NCI-H1105 treated with DMSO at 0.1 percent for 48 hours (cell line): ENCODE measurements around the gene KCNK17.

Experiments used
- DNase-seq: peaks from one replicate; lab custom pipeline; 2025; lab: John Stamatoyannopoulos, UW

Gene KCNK17

DNA sequence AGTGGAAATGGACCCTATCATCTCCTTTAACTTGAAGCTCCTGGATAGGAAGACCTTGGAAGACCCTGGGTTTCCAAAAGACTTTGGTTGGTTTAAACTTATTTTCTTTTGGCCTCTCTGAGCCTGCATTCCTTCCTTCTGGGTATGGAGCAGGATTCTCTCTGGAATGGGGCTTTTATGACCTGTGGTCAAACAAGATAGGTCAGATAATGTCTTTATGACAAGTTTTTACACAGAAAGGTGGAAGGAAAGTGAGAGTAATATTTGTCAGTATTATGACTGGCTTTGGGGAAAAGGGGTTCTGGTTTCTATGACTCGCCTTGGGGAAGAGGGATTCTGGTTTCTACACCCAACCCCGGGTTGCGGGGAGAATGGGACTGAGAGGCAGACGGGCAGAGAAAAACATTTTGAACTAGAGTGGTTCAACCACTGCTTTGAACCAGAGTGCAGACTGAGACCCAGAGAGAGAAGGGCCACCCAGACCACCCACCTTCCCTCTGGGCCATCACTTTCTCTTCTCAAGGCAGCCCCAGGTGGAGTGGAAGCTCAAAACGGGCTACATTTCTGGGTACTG, 47.4 kb downstream of the KCNK17 start:
- no peak for DNase-seq

DNA sequence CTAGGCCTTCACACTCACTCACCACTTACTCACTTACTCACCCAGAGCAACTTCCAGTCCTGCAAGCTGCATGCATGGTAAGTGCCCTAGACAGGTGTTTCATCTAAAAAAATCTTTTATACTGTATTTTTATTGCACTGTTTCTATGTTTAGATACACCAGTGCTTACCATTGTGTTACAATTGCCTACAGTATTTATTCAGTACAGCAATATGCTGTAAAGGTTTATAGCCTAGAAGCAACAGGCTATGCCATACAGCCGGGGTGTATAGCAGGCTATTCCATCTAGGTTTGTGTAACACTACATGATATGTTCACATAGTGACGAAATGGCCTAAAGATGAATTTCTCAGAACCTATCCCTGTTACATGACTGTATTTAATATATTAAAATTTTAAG, 47.8 kb downstream of the KCNK17 start:
- DNase-seq: peak; percentile 18

DNA sequence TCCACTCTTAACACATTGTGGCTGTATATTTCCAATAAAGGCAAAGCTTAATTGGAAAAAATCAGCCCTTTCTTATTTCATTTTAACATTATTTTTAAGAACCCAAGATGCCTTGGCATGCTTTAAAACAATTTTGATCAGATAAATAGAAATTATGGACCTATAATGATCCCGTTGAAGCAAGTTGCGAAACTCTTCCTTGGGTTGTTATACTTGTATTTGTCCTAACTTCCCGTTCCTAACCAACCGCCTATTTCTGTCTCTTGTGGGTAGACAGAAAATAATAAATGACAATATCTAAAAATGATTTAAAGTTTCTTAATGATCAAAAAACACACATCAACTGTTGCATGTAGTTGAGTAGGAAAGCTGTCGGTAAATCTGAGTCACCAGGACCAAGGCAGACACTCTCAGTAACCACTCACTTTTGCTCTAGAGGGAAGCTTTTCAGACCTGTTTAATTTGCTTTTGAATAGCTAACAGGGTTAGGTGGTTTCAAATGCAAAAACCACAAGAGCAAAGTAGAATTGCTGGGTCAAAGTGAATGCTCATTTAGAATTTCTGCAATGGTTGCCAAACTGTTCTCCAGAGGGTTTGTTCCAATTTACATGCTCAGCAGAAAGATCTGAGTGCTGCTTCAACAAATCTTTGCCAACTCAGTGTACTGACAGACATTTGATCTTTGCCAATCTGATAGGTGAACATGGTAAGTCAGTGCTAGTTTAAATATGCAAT, 50.7 kb downstream of the KCNK17 start:
- no peak for DNase-seq

DNA sequence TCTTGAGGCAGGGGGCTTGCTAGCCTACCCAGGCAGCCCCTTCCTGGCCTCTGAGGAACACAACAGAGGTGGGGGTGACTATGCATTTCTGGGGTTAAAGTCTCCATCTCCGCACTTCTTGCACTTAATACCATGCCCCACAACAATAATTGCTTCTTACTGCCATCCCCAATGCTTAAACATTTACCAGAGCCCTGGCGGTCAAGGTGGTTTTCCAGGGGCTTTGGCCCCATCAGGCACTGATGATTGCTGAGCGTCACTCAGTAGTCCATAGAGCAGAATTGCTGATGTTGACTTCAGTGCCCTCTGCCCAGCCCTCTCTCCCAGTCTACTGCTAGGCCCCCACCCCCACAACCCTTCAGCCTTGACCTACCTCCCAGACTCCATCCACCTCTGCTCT, 52.5 kb downstream of the KCNK17 start:
- DNase-seq: no peak

DNA sequence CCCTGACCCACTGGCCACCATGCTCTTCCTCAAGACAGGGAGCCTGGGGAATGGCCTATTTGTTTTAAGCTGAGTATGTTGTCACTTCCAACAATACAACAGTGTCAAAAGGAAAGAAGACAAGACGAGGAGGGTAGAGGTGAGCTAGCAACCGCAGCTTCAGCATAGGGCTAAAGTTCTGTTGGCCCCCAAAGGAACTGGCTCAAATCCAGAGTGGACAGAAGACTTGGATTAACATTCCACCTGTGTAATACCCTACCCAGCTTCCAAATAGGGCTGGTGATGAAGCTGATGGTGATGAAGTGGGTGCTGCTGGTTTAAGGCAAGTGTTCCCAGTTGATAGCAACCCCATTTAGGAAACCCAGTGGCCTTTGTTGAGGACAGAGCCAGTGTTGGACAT, 53.3 kb downstream of the KCNK17 start:
- no peak for DNase-seq

DNA sequence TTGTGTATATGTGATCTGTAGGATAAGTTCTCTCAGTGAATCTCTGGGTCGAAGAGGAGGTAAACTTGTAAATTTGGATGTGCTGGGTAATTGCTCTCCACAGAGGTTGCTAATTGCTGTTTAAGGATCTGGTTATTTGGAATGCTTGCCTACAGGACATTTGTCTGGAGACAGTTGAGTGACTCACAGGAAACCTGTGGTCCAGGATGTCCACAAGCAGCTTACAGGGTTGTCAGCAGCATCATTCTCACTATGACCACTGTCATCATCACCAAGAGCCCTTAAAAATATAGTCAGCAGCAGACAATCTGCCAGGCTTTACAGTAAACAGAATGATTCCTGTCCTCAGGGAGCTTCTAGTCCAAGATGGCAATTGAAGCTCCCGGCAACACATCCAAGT, 53.8 kb downstream of the KCNK17 start:
- no peak for DNase-seq

DNA sequence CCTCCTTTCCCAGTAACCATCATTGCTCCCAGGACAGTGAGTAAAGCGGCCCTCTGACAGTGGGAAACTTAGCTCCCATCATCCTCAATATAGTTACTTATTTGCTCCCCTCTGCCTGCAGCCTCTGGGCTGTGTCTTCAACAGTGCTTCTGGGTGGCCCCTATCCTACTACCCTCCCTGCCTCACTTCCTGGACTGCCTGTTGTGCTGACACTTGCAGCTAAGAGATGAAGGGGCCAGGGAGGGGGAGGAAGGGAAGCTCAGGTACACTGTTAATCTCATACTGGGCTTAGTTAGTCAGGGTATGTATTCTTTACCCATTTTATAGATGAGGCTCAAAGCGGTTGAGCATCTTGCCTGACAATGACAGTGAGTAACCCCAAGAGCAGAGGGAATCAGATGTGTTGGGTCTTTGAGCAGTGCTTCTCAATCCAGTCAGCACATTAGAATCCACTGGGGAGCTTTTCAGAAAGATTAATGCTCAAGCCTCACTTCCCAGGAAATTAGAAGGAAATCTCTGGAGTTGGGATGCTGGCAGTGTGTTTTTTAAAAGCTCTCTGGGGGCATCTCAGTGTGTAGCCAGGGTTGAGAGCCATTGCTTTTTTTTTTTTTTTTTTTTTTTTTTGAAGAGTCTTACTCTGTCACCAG, 57.8 kb downstream of the KCNK17 start:
- no peak for DNase-seq

DNA sequence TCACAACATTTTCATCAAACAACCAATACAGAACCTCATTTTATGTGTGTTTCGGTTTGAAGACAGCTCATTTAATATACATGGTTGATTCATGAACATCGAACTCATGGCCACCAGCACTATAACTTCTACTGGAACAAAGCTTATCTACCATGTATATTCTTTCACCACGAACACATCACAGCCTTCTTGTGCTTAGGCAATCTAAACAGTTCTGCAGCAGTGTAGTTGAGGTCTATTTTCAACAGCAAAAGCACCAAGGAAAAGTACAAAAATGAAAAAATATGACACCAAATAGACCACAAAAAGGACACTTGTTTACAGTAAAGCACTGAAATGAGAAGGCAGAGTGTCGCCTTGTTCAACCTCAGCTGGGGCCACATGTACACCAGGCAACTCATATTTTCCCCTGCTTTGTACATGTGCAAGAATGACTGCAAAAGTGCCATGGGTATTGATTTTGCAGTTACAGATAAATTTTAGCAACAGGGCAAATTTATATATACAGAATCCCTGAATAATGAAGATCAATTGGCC, 59.2 kb downstream of the KCNK17 start:
- no peak for DNase-seq

DNA sequence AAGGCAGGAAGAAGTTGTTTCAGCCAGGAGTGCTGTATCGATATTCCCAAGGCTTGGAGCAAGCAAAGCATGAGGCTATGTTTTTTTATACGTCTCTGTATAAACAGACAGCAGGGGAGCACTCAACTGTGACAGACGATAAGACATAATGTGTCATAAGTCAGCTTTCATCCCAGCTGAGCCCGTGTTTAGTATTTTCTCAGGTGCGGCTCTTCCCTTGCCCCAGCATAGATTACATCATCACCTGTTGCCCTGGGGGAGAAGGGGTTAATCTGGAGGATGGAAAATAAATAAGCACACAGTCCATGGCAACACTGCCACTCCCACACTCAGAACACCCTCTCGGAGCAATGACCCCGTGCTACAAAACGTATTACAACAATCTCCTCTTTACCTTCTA, 62.8 kb downstream of the KCNK17 start:
- DNase-seq: peak; percentile 29

DNA sequence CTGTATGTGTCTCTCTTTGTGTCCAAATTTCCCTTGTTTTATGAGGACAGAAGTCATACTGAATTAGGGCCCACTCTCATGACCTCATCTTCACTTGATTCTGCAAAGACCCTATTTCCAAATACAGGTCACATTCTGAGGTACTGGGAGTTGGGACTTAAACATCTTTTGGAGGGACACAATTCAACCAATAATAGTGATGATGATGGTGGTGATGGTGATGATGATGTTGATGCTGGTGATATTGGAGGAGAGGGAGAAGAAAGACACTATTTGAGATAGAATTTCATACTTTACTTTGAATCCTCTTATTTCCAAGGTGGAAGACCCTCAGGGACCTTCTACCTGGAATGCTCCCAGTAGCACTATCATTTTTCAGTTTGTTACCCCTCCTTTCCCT, 63.7 kb downstream of the KCNK17 start:
- no peak for DNase-seq

DNA sequence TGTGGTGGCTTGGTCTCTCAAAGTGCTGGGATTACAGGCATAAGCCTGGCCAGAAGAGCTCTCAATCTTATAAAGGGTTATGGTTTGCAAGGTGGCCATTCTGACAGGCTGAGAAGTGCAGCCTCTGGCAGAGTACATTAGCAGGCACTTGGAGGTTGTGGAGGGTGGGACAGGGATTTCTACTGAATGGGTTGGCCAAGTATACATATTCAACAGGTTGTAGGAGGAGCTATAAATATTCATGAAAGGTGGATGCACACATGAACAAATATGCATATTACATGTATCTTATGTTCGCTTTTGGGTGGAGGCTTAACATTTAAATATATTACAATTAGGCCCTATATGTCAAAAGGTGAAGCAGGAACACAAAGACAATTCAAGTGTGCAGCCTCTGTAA, 64.9 kb downstream of the KCNK17 start:
- no peak for DNase-seq
